COLO829 (cell line): Measurements from ENCODE around the gene TRIL.

ENCODE experiments used
- DNase-seq: peaks from one replicate; pipeline ENCODE4 v3.0.0; 2012; ENCODE audit warnings: low spot score

The TRIL gene

DNA sequence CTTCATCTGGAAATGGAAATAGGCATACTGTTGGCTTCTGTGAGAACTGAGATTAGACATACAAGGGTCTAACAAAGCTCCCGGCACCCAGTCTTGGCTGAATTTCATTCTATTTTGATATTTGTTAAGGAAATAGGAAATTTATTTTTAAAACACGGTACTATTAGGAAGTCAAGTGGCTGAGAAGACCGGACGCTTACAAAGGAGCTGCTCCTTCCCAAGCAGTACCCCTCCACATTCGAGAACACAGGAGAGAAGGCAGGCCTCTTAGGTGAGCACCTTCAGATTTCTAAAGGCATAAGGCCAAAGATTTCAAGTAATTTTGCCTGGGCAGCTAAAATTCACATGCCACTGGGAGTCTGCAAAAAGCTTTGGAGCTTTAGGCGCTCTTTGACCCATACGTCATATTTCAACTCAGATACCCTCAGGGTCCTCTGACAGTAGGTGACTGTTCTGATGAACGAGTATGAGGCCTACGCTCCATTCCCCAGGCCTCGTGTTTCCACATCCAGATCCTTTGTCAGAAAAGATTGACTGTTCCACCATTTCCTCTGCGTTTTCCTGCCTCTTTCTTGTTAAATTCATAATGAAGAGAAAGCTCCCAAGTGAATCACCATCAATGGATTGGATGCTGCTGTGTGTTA lies 17.3 kb downstream of the TRIL start:
- no peak for DNase-seq

DNA sequence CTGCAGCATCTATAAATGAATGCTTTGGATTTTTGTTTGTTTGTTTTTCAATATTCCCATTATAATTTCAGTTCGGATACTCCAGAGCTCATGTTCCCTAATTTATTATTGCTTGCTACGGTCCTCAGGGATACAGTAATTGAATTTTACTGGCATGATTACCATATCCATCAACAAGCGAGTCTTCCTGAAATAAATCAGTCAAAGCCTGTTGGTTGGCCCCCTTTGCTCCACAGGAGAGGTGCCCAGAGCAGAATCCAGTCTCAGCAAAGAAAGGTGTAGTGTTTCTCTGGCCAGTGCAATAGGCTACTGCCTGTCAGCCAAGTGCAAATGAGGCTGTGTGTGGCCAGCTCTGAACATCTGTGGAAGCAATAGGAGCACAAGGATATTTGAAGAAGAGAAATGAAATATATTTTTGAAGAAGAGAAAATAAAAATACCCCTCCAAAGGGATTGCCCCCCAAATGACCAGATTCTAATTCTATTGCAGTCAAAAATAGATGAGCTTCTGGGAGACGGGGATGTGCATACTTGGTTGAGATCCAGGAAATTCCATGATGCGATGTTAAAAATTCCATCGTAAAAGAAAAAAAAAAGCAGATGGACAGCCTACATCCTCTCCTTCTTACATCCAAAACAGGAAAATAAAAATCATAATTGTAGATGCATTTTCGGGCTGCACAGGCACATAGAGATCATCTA lies 18.1 kb downstream of the TRIL start:
- DNase-seq: no peak

DNA sequence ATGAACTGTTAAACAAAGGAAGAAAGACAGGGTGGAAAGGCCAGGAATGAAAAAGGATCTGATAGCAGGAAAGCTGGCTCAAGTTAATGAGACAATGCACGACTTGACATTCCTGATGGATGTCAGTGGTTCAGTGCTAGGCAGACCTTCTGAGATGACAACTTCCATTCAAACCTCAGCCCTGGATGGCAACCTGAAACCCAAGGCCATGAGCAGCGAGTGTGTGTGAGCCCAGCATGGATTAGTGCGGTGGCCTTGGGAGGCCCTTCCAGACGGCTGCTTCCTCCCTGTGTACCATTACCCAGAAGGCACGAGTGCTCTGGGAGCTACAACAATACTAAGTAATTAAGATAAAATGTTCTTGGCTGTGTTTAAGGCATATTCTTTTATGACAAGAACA lies 18.8 kb downstream of the TRIL start:
- no peak for DNase-seq

DNA sequence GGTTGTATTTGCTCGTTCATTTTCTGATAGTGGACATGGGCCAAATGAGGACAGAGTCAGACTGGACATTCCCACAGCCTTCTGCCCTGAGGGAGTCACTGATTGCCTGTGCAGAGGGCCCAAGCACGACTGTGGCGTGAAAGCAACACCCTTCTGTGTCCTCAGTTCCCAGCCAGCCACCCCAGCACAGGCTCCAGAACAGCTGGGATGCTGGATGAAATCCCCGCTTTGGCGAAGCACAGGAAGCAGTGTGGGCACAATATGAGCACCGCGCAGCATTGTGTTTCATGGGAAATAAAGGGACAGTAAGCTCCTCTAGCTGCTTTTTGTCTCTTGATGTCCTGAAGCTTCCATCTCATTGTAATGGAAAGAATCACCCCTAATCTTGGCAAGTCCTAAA lies 20.5 kb downstream of the TRIL start:
- no peak for DNase-seq

DNA sequence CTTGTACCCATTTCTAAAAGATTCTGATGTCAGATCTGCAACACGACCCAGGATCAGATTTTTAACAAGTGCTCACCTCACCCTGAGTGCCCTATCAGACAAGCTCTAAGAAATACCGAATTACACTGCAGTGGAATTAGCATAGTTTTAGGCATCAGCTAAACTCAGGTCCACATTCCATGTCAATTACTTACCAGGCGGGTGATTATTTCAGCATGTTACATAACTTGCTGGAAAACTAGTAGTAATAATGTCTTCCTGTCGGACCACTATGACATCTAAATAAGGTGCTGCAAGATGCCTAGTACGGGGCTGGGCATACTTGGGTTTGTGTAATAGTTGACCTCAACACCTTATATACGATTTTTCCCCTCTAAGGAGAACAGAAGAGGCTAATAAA lies 21.0 kb downstream of the TRIL start:
- no peak for DNase-seq

DNA sequence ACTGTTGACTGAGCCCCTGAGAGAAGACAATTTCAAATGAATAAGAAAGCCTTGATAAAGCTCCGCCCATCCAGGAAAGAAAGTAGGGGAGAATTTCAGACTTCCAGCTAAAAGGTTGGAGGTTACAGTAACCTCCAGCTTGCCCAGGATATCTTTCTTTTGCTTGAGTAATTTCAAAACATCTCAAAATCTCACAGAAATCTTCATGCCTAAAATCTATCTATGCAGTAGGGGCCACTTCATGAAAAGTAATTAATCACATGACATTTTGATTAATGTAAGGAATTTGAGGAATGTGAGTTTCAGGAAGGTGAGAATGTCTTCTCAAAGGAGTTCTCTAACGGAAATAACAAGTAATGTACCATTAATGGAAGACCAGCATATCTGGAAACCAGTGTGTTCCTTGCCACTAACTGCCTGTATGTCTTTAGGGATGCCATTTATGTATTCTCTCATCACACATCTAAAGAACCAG lies 24.2 kb downstream of the TRIL start:
- no peak for DNase-seq

DNA sequence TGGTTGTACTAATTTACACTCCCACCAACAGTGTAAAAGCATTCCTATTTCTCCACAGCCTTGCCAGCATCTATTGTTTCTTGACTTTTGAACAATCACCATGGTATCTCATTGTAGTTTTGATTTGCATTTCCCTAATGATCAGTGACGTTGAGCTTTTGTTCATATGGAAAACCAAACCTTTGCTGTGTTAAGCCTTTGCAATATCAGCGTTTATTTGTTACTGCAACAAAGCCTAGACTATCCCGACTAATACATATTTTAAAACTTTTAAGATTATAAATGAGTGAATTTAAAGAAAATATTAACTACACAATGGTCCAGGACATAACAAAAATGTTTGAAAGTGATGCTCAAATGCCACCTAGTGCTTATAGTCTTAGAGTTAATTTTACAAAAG lies 26.6 kb downstream of the TRIL start:
- DNase-seq: no peak

DNA sequence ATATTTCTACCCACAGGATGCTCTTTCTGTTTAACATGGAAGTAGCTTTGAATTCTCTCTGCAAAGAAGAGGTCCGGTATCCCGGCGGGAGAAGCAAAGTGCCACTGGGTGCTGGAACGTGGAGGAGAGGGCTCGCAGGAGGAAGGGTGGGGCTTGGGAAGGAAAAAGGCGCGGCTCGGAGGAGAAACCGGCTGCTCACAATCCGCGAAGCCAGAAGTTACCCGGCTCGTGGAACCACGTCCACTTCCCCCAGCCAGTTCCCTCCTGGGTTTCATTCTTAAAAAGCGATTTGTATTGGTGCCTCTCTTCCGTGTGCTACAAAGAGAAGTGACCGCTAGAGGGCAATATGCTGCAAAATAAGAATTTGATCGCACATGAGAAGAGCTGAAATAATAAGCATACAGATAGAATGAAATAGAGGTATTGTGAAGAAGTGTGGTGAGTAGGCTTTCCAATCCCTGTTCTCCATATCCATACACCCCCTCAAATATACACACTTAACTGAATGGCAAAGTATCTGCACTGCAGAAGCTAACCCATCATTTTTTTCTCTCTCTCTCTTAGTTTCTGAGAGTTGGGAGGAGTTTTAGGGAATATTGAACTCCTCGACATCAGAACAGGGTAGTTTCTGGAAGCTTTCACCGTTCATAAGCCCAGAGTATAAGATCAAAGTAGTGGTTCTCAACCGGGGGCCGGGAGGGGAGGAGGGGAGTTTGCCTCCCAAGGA lies 31.1 kb downstream of the TRIL start:
- peak; percentile 84 for DNase-seq

DNA sequence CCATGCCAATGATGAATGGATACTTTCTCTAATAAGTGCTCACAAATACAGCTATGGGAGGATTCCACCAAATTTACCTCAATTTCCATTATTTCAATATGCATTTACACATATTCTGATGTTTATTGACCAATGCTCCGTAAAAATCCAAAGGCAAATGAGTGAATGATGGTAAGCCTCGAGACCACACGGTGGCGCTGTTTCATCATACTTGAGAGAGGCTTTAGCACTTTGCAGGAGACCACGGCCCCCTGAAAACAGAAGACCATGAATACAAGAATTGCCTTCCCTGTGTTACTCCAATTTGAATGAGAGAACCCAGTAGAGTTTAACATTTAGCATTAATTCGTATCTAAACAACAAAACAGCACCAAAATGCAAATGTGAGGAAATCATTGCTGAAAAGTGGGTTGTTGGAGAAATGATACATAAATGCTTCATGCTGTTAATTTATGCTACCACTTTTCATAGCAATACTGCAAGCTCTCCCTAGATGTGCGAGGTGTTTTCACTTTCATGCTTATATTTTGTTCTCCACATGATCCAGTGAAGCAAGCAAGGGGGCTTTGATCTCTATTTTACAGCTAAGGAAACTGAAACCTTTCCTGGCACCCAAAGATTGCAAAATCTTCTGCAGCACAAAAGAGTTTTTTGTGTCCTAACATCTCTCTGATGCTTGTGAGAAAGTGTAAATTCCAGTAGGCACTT lies 35.4 kb downstream of the TRIL start:
- no peak for DNase-seq

DNA sequence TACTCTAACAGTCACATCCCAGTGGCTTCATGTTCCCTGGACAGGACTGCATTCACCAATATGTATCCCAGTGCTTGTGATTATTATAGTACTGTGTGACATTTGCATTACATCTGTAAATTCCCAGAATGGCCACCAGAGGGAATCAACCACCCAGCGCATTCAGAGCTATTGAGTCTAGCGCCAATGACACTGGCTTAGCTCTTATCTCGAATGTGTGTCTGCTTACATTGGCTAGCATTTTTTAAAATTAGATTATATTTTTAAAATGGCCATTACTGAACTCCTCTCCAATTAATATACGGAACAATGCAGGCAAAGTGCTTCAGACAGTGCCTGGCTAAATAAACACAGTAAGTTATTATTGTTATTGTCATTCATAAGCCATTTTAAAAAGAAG lies 36.3 kb downstream of the TRIL start:
- peak; percentile 67 for DNase-seq

DNA sequence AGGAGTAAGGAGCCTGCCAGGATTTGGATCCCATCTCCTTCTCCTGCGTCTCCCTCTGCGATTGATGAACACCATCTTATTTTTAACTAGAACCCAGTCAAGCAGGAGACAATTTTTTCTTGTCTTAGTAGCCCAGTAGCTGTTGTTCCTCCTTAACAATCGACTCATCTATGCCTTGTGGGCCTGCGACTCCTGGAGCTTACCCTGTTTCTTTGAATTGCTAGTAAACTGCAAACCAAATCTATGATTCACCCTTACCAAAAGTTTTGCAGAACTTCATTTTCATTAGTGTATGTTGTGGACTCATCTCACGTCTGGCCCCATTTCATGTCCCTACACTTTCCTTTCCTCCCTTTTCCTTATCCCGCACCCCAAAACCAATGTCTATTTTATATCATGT lies 37.7 kb downstream of the TRIL start:
- DNase-seq: no peak

DNA sequence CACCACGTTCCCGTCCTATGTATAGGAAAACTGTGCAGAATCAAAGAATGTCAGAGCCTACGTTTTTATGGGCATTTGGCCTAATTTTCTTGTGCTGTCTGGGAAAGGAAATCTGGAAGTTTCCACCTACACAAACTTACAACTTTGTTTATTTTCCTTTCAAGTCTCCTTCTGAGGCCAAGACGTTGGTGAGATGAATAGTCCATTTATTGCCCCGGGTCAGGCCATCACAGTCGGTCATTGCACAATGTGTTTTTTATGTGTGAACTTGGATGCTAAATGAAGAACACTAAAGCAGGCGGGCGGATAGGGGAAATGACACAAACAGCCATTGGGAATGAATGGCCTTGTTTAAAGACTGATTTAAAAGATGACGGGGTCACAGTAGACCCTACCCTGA lies 38.6 kb downstream of the TRIL start:
- peak; percentile 93 for DNase-seq

DNA sequence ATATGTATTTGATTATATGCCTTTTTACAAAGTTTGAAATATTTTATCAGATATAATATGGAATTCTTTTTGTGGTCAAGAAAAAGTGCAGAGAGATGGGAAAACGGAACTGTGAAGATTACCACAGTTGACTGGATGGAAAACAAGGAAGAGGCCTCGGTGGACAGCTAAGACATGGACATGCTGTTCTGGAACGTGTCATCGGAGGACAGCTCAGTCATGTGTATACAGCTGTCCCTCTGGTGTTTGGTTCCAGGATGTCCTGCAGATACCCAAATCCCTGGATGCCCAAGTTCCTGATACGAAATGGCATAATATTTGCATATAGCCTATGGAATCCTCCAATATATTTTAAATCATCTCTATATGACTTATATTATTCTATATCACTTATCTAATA lies 49.4 kb downstream of the TRIL start:
- DNase-seq: no peak

DNA sequence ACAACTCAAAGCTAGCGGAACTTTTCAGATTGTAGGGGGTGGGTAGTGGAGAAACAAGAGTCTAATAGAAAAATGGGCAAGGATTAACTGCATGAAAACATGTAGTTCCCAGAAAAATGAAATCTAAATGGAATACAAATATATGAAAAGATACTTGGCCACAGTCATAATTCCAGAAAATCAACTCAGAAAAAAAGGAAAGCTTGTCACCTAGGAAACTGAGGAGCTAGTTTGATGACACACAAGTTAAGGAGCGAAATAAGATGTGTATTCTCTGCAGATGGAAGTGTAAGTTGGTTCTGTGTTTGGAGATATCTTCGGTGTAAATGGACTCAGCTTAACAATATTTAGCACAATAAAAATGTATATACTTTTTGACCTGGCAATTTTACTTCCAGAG lies 52.7 kb downstream of the TRIL start:
- DNase-seq: no peak

DNA sequence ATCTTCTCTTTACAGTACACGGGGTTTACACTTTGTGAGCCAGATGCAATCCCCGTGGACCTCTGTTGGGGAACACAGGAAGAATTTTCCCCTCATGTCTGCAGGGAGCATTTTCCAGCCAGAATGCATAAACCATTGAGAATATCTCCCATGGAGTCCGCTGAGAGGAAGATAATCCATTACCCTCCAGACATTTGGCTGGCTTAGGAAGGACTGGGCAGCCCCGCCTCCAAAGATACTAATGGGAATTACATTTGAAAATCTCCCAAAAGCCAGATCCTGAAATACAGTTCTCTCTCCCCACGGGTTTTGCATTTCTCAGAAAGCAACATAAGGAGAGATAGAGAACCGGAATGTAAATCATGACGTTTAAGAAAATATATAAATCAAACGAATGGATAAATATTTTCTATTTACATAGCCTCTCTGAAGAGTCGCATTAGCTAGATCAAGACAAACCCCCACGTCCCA lies 53.5 kb downstream of the TRIL start:
- no peak for DNase-seq

DNA sequence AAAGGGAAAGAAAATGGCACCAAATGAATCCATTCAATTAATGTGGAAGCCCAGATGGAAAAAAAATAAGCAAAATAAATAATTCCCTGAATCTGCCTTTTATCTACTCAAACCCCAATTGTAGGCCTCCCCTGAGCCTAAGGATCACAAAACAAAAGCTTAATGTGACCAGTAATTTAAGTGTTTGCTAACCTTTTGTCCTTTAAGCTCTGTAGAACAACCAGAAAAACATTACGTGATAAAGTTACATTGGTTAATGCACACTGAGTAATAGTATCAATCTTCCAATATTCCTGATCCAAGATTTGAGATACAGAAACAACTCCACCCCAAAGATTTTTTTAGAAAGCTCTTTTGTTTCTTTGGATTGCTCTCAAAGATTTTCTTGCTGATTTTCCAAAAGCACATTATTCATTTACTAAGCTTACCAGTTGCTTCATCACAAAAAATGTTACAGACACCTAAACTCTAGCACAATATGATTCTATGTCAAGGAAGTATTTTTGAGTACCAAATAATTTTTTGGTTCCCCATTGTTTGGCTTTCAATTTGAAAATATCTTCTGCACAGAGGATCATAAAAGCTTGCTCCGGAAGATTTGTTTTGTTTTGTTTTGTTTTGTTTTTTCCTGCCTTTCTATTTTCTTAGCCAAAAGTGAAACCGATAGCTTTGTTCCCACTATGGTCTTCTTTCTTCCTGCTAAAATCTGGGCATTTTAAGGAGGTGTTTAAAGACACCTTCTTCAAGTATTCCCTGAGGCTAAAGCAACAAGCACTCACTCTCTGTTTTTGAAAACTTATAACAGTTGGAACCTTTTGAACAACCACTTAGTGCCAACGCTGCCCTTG lies 54.2 kb downstream of the TRIL start:
- no peak for DNase-seq
